ENCODE results near the gene NRXN3. TPM values are rescaled to one million over a fixed set of nuclear protein-coding genes. Genes with fewer than 3 reads are reported as not detected.
"Not testable (repeated sequence)": the region's sequence is repeated elsewhere in the genome, so short reads cannot be mapped to it uniquely, and the experiment has no call there.

Gene NRXN3
- total RNA-seq, 1 donor from 2014 or later = under 0.01 TPM

- DNase-seq (ENCODE audit: low read depth in 2 of 2) = no peak
Observed at GRCh38 chr14:78989221-78989620, 819.0 kb downstream of the NRXN3 start.

DNA sequence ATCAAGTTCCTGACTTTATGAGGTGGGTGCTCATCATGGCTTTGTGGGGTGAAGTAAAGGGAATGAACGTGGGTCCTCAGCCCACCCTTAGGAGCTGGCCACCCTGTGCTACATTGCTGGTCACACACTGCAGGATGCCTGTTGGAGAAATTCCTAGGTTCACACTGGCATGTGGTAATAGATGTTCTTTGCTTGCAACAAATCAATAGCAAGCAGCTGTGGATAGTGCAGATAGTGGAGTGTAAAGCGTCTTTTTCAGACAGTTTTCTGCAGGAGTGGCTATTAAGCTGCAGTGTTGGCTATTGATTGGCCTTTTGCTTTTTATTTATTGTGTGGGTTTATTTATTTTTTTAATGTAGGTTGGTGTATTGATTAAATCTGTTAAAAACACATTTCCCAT lies 822.7 kb downstream of the NRXN3 start:
- no peak for DNase-seq (ENCODE audit: low read depth in 2 of 2)

GRCh38 chr14:78997811-78998210 lies 827.6 kb downstream of the NRXN3 start:
- peak in 1 of 2 donors; percentile 49 for DNase-seq (ENCODE audit: low read depth in 2 of 2)

- no peak for DNase-seq (ENCODE audit: low read depth in 2 of 2)
Observed at GRCh38 chr14:79009286-79009685, 839.1 kb downstream of the NRXN3 start.

GRCh38 chr14:79011091-79011919 lies 841.1 kb downstream of the NRXN3 start:
- DNase-seq (ENCODE audit: low read depth in 2 of 2) = peak; percentile 15 to 55

- no peak for DNase-seq (ENCODE audit: low read depth in 2 of 2)
Observed at GRCh38 chr14:79011920-79012204, 841.7 kb downstream of the NRXN3 start.

DNA sequence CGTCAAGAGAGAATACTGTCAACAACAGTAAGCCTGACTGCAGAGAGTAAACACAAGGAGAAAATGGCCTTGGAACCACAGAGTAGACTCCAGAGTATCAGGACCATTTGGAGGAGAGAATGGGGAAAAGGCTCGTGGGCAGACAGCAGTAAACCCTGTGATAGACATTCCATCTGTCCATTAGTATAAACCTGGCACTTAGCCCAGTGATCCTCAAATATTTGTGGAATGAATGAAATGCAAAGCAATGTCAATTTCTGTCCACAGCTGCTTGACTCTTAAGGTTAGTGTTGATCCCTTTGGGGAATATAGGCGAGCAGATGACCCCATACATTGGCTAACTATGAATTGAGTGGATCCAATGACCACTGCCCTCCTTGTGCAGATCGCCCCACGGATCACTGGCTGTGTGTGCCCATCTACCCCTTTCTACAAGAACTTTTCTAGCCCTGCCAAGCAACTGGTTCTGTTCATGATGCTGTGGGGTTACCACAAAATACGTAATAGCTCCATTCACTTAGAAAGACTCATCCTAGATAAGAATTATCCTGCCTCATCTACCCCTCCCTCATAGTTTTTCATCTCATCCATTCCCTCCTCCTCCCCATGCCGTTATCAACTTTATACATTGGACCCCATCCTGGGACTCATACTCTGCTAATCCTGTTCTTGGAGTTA lies 846.8 kb downstream of the NRXN3 start:
- peak in 1 of 2 donors; percentile 26 for DNase-seq (ENCODE audit: low read depth in 2 of 2)

DNA sequence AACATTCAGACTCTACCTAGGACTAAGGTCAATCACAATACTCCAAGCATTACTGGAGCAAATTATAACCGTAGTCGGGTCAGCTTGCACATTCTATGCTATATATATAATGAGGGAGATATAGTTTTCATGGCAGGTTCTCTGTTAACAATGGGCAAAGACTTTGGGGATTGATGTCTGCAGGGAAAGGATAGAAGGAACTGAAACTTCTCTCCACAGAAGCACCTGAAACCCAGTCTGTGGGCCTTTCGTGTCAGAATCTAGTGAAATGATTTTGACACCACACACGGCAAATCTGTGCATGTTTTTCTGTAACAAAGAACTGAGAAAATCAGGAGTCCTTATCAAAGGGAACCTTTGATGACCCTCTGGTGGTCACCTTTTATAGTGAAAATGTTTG lies 847.4 kb downstream of the NRXN3 start:
- no peak for DNase-seq (ENCODE audit: low read depth in 2 of 2)

DNA sequence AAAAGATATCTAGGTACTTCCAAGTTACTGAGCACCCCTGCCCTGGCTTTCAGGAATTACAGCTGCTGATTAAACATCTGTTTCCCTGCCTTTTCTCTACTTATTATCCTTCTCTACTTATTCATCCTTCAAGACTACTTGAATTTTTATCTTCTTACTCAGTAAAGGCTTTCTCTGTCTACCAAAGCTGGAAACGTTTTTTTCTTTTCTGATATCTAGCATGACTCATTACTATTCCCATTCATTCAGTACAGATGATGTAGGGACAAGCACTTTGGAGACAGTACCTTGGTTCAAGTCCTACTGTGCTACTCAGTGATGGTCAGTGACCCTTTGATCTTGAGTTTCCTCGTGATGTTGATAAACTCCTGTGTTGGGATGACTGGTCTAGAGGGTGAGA lies 848.7 kb downstream of the NRXN3 start:
- no peak for DNase-seq (ENCODE audit: low read depth in 2 of 2)

DNA sequence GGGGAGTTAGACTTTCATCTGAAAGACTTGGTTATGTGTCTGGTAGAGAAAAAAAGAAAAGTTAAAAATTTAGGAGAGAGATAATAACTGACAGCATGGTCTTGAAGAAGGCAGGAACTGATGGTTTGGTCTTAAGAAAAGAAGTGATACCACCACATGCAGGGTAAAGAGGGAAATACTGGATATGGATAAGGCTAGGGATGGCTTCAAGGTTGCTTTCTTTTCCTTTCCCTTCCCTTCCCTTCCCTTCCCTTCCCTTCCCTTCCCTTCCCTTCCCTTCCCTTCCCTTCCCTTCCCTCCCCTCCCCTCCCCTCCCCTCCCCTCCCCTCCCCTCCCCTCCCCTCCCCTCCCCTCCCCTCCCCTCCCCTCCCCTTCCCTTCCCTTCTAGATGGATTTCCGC lies 849.7 kb downstream of the NRXN3 start:
- DNase-seq (ENCODE audit: low read depth in 2 of 2) = not testable (repeated sequence)

- no peak for DNase-seq (ENCODE audit: low read depth in 2 of 2)
Observed at GRCh38 chr14:79021766-79022165, 851.6 kb downstream of the NRXN3 start.

DNA sequence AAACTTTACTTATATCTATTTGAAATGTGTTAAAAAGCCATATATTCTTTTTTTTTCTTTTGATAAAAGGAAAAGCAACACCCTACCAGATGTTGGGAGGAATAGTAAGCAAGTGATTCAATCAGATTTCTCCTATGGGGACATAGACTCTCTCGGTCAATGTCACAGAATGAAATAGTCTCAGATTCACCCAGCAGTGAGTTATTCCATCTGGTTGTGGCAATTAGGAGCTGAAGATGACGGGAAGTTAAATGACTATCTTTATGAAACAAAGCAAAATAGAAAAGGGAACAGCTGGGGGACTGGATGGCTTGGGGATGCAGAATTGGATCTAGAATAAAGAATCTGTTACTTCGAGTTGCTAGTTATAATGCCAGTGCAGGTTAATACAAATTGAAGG lies 857.0 kb downstream of the NRXN3 start:
- no peak for DNase-seq (ENCODE audit: low read depth in 2 of 2)

- DNase-seq (ENCODE audit: low read depth in 2 of 2) = no peak
Observed at GRCh38 chr14:79028281-79028680, 858.1 kb downstream of the NRXN3 start.

DNA sequence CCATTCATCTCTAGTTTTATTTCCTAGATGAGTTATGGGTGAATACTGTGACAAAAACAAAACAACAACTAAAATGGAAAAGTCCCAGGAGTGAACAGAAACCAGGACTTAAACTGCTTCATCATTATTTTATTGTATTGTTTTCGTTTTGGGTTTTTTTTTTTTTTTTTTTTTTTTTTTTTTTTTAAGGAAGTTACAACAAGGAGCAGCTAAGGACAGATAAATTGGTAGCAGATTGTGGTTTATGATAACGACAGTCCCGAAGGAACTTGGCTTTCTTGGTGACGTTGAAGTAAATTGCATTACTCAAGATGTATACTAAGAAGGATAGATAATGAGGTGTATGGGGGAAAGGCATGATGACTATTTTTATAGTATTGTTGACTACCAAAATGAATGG lies 866.3 kb downstream of the NRXN3 start:
- DNase-seq (ENCODE audit: low read depth in 2 of 2) = no peak

- no peak for DNase-seq (ENCODE audit: low read depth in 2 of 2)
Observed at GRCh38 chr14:79037106-79037505, 866.9 kb downstream of the NRXN3 start.

GRCh38 chr14:79037593-79037992 lies 867.4 kb downstream of the NRXN3 start:
- no peak for DNase-seq (ENCODE audit: low read depth in 2 of 2)

- DNase-seq (ENCODE audit: low read depth in 2 of 2) = no peak
Observed at GRCh38 chr14:79040790-79041189, 870.6 kb downstream of the NRXN3 start.

DNA sequence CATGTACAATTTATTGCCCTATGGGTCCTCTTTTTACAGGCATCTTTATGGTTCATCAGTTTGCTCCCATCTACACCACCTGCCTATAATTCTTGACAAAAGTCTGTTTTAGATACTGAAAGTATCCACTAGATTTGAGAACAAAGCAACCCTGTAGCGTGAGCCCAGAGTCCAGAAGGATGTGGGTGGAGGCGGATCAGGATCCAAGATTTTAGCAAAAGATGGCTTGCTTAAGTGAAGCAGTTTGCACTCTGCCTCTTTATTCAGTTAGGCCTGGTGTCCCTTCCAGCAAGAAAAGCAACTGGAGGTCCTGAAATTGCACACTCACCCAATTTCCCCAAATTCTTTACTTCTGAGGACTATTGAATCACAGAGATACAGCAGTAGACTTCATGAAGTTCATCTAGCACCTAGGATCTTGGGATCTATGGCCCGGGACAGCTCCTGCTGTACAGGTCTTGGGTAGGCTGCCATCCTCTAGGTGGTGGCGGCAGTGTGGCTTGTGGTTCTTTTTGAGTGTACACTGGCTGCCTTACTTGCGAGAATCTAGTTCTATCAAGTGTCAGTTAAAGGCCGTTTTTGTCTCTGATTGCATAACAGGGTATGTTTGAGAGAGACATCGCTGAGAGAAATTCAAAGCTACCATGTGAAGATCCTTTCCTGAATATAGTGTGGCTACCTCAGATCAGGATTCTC lies 873.2 kb downstream of the NRXN3 start:
- no peak for DNase-seq (ENCODE audit: low read depth in 2 of 2)

- peak; percentile 1 to 77 for DNase-seq (ENCODE audit: low read depth in 2 of 2)
Observed at GRCh38 chr14:79044894-79045624, 874.9 kb downstream of the NRXN3 start.

GRCh38 chr14:79050787-79051727 lies 880.9 kb downstream of the NRXN3 start:
- peak in 1 of 2 donors; percentile 1 for DNase-seq (ENCODE audit: low read depth in 2 of 2)

DNA sequence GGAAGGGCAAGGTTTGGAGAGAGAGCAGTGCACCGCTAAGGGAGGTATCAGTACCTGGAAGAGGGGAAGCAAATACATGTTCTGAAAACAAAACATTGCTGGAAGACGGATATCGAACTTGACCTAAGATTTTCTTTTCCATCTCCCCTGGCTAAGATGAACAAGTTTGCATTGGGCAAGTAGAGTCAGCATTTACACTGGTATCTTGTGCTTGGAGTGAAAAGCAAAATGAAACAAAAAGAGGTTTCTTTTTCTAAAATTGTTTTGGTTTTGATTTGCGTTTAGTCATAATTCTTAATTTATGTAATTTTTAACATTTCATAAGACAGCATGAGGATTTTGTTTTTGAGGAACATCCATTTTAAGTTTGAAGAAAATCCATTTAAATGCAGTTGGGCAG lies 881.6 kb downstream of the NRXN3 start:
- no peak for DNase-seq (ENCODE audit: low read depth in 2 of 2)

Measured in dermis microvascular lymphatic vessel endothelial cell (primary cell).